Stimulated activated naive CD8-positive, alpha-beta T cell treated with anti-CD3 and anti-CD28 coated beads, Interleukin-15, Interleukin-2, amounts not matched to agents 100 ng/mL and 50 ng/mL, for 24 hours (primary cell): Measurements from ENCODE around the gene MATN4.
A peak's percentile ranks its signal among the peaks of the same experiment; 100 is the strongest.

ENCODE experiments used
- H3K27ac Mint-ChIP-seq: one replicate; pipeline ENCODE4 v1.8.0; 2021; ENCODE audit warnings: mild to moderate bottlenecking, mixed read lengths
- H3K27me3 Mint-ChIP-seq: one replicate; pipeline ENCODE4 v1.8.0; 2021; ENCODE audit warnings: mixed read lengths
- H3K36me3 Mint-ChIP-seq: one replicate; pipeline ENCODE4 v1.8.0; 2021; ENCODE audit warnings: low read depth, mixed read lengths
- H3K4me1 Mint-ChIP-seq: one replicate; pipeline ENCODE4 v1.8.0; 2021; ENCODE audit warnings: low read depth, mixed read lengths
- H3K4me3 Mint-ChIP-seq: one replicate; pipeline ENCODE4 v1.8.0; 2021; ENCODE audit warnings: mild to moderate bottlenecking, mixed read lengths
- H3K9me3 Mint-ChIP-seq: one replicate; pipeline ENCODE4 v1.8.0; 2021; ENCODE audit warnings: mixed read lengths

The MATN4 gene

GRCh38 chr20:45266977-45267376, 41.1 kb downstream of the MATN4 start:
- Mint-ChIP-seq H3K27ac (no peak overlapping the region), H3K4me3 (no peak overlapping the region), H3K36me3 (no peaks in the 10 kb centered on the region), H3K27me3 (peaks cover 39% of the 10 kb centered on the region), H3K4me1 (no peaks in the 10 kb centered on the region), H3K9me3 (no peaks in the 10 kb centered on the region)

GRCh38 chr20:45263556-45264266, 44.4 kb downstream of the MATN4 start:
- H3K27me3 Mint-ChIP-seq = peaks cover 44% of the 10 kb centered on the region
- H3K4me3 Mint-ChIP-seq = no peak overlapping the region
- no peaks in the 10 kb centered on the region for H3K4me1 Mint-ChIP-seq
- H3K27ac Mint-ChIP-seq = no peak overlapping the region
- no peaks in the 10 kb centered on the region for H3K36me3 Mint-ChIP-seq
- H3K9me3 Mint-ChIP-seq = no peaks in the 10 kb centered on the region

- H3K36me3 Mint-ChIP-seq = no peaks in the 10 kb centered on the region
- peaks cover 40% of the 10 kb centered on the region for H3K27me3 Mint-ChIP-seq
- H3K9me3 Mint-ChIP-seq = no peaks in the 10 kb centered on the region
- no peak overlapping the region for H3K27ac Mint-ChIP-seq
- H3K4me3 Mint-ChIP-seq = no peak overlapping the region
- H3K4me1 Mint-ChIP-seq = no peaks in the 10 kb centered on the region
Measured at GRCh38 chr20:45258664-45259063, 49.4 kb downstream of the MATN4 start.

- peaks cover 44% of the 10 kb centered on the region for H3K27me3 Mint-ChIP-seq
- no peaks in the 10 kb centered on the region for H3K4me1 Mint-ChIP-seq
- H3K36me3 Mint-ChIP-seq = no peaks in the 10 kb centered on the region
- H3K27ac Mint-ChIP-seq = no peak overlapping the region
- H3K9me3 Mint-ChIP-seq = no peaks in the 10 kb centered on the region
- no peak overlapping the region for H3K4me3 Mint-ChIP-seq
Measured at GRCh38 chr20:45258259-45258658, 49.8 kb downstream of the MATN4 start.

GRCh38 chr20:45257711-45258110, 50.4 kb downstream of the MATN4 start:
- H3K4me3 Mint-ChIP-seq = no peak overlapping the region
- H3K36me3 Mint-ChIP-seq = no peaks in the 10 kb centered on the region
- no peak overlapping the region for H3K27ac Mint-ChIP-seq
- H3K27me3 Mint-ChIP-seq = peaks cover 41% of the 10 kb centered on the region
- H3K4me1 Mint-ChIP-seq = no peaks in the 10 kb centered on the region
- no peaks in the 10 kb centered on the region for H3K9me3 Mint-ChIP-seq

- Mint-ChIP-seq H3K27me3 (peaks cover 39% of the 10 kb centered on the region), H3K36me3 (no peaks in the 10 kb centered on the region), H3K4me3 (no peak overlapping the region), H3K9me3 (no peaks in the 10 kb centered on the region), H3K4me1 (no peaks in the 10 kb centered on the region), H3K27ac (no peak overlapping the region)
Measured at GRCh38 chr20:45257161-45257560, 50.9 kb downstream of the MATN4 start.

- no peaks in the 10 kb centered on the region for H3K36me3 Mint-ChIP-seq
Measured at GRCh38 chr20:45254383-45255262, 53.5 kb downstream of the MATN4 start, which contains the start of gene SLPI. Gene SLPI, minus strand, starts transcription at chr20:45254564. Its CDS starts 21 bp downstream, at chr20:45254543.

GRCh38 chr20:45253261-45253660, 54.8 kb downstream of the MATN4 start:
- Mint-ChIP-seq H3K9me3 (no peaks in the 10 kb centered on the region), H3K27ac (no peak overlapping the region), H3K4me1 (no peaks in the 10 kb centered on the region), H3K36me3 (no peaks in the 10 kb centered on the region), H3K4me3 (no peak overlapping the region), H3K27me3 (peaks cover 51% of the 10 kb centered on the region)

More at GRCh38 chr20:45254383-45255262, 53.5 kb downstream of the MATN4 start, which contains the start of gene SLPI:
- H3K4me3 Mint-ChIP-seq = no peak within 1 kb of the TSS
- H3K9me3 Mint-ChIP-seq = no peaks in the 10 kb centered on the region
- peaks cover 47% of the 10 kb centered on the region for H3K27me3 Mint-ChIP-seq
- peak within 1 kb of the TSS; percentile 1 for H3K27ac Mint-ChIP-seq
- H3K4me1 Mint-ChIP-seq = no peaks in the 10 kb centered on the region

GRCh38 chr20:45251884-45252560, 56.1 kb downstream of the MATN4 start:
- H3K4me3 Mint-ChIP-seq = no peak overlapping the region
- H3K9me3 Mint-ChIP-seq = no peaks in the 10 kb centered on the region
- no peaks in the 10 kb centered on the region for H3K4me1 Mint-ChIP-seq
- no peaks in the 10 kb centered on the region for H3K36me3 Mint-ChIP-seq
- H3K27me3 Mint-ChIP-seq = peaks cover 61% of the 10 kb centered on the region
- H3K27ac Mint-ChIP-seq = no peak overlapping the region

- no peaks in the 10 kb centered on the region for H3K36me3 Mint-ChIP-seq
- H3K4me1 Mint-ChIP-seq = no peaks in the 10 kb centered on the region
- H3K27me3 Mint-ChIP-seq = peaks cover 74% of the 10 kb centered on the region
- H3K27ac Mint-ChIP-seq = no peak overlapping the region
- H3K9me3 Mint-ChIP-seq = no peaks in the 10 kb centered on the region
- H3K4me3 Mint-ChIP-seq = no peak overlapping the region
Measured at GRCh38 chr20:45248609-45249008, 59.5 kb downstream of the MATN4 start.

GRCh38 chr20:45247865-45248264, 60.2 kb downstream of the MATN4 start:
- Mint-ChIP-seq H3K27ac (no peak overlapping the region), H3K36me3 (no peaks in the 10 kb centered on the region), H3K27me3 (peaks cover 76% of the 10 kb centered on the region), H3K4me3 (no peak overlapping the region), H3K9me3 (no peaks in the 10 kb centered on the region), H3K4me1 (no peaks in the 10 kb centered on the region)

- Mint-ChIP-seq H3K36me3 (no peaks in the 10 kb centered on the region), H3K27ac (no peak overlapping the region), H3K4me1 (no peaks in the 10 kb centered on the region), H3K27me3 (peaks cover 69% of the 10 kb centered on the region), H3K4me3 (no peak overlapping the region), H3K9me3 (no peaks in the 10 kb centered on the region)
Measured at GRCh38 chr20:45246109-45246508, 62.0 kb downstream of the MATN4 start.
